Measurements from ENCODE around the gene QPCTL.
"Not testable (repeated sequence)": the region's sequence is repeated elsewhere in the genome, so short reads cannot be mapped to it uniquely, and the experiment has no call there.

QPCTL gene

GRCh38 chr19:45677351-45678230 is 14.9 kb upstream of the QPCTL start:
- peak in 1 of 2 experiments; percentile 21 for DNase-seq

GRCh38 chr19:45681391-45682015 is 11.0 kb upstream of the QPCTL start:
- peak; percentile 77 to 84 for DNase-seq

- DNase-seq: no peak
Observed at GRCh38 chr19:45682117-45682516, 10.3 kb upstream of the QPCTL start.

GRCh38 chr19:45682908-45683307 is 9.6 kb upstream of the QPCTL start:
- DNase-seq: no peak

GRCh38 chr19:45685045-45685444 is 7.4 kb upstream of the QPCTL start:
- DNase-seq: not testable (repeated sequence)

GRCh38 chr19:45687599-45687998 is 4.9 kb upstream of the QPCTL start:
- no peak for DNase-seq

GRCh38 chr19:45691516-45692186 is 815 bp upstream of the QPCTL start, which contains the start of gene SNRPD2:
TSS of gene SNRPD2 (minus strand) at chr19:45691953. CDS start at chr19:45691888, 65 bp downstream.
- peak; percentile 99 for DNase-seq

- DNase-seq: peak; percentile 46 to 77
Observed at GRCh38 chr19:45693106-45693788, 781 bp downstream of the QPCTL start.

- DNase-seq: no peak
Observed at GRCh38 chr19:45701676-45702075, 9.2 kb downstream of the QPCTL start.

GRCh38 chr19:45705115-45705514 is 12.6 kb downstream of the QPCTL start:
- DNase-seq: no peak

GRCh38 chr19:45705710-45706415 is 13.4 kb downstream of the QPCTL start:
- no peak for DNase-seq

GRCh38 chr19:45710356-45711130 is 18.1 kb downstream of the QPCTL start:
- no peak for DNase-seq

GRCh38 chr19:45711851-45712698 is 19.6 kb downstream of the QPCTL start:
- DNase-seq: no peak

- no peak for DNase-seq
Observed at GRCh38 chr19:45712699-45713067, 20.2 kb downstream of the QPCTL start.

- no peak for DNase-seq
Observed at GRCh38 chr19:45713141-45713540, 20.7 kb downstream of the QPCTL start.

- DNase-seq: no peak
Observed at GRCh38 chr19:45715139-45715538, 22.7 kb downstream of the QPCTL start.

GRCh38 chr19:45716359-45717130 is 24.1 kb downstream of the QPCTL start:
- no peak for DNase-seq

GRCh38 chr19:45717131-45717982 is 24.9 kb downstream of the QPCTL start:
- peak; percentile 98 to 99 for DNase-seq
